Activated T-helper 1 cell treated with anti-CD3 and anti-CD28 coated beads, Interleukin-2, amount 50 U/mL, for 16 hours (primary cell): ENCODE data around the gene YTHDF1.
"Not testable (repeated sequence)": the region's sequence is repeated elsewhere in the genome, so short reads cannot be mapped to it uniquely, and the experiment has no call there.

ENCODE experiments used
- DNase-seq, 2 donors: peaks; one replicate each; pipeline ENCODE4 v3.0.0-alpha.2; 2020; ENCODE audit warnings: low read depth in 1 of 2, low spot score in 1 of 2

Gene YTHDF1

GRCh38 chr20:63216041-63216848 is at the start of gene YTHDF1:
YTHDF1 (minus strand) TSS chr20:63216131; CDS start chr20:63215892, 239 bp downstream.
- peak; percentile 87 to 94 for DNase-seq

- DNase-seq: no peak
Observed at GRCh38 chr20:63264519-63264918, 48.6 kb upstream of the YTHDF1 start.

- no peak for DNase-seq
Observed at GRCh38 chr20:63264000-63264399, 48.1 kb upstream of the YTHDF1 start.

GRCh38 chr20:63262836-63263235 is 46.9 kb upstream of the YTHDF1 start:
- no peak for DNase-seq

- DNase-seq: no peak
Observed at GRCh38 chr20:63261795-63262528, 46.0 kb upstream of the YTHDF1 start.

GRCh38 chr20:63261060-63261794 is 45.3 kb upstream of the YTHDF1 start:
- DNase-seq: no peak

- no peak for DNase-seq
Observed at GRCh38 chr20:63260521-63260920, 44.6 kb upstream of the YTHDF1 start.

GRCh38 chr20:63259734-63260460 is 44.0 kb upstream of the YTHDF1 start:
- no peak for DNase-seq

- DNase-seq: no peak
Observed at GRCh38 chr20:63258781-63259180, 42.9 kb upstream of the YTHDF1 start.

GRCh38 chr20:63257629-63258028 is 41.7 kb upstream of the YTHDF1 start:
- no peak for DNase-seq

GRCh38 chr20:63256954-63257353 is 41.0 kb upstream of the YTHDF1 start:
- DNase-seq: no peak

- DNase-seq: no peak
Observed at GRCh38 chr20:63255931-63256704, 40.2 kb upstream of the YTHDF1 start.

- no peak for DNase-seq
Observed at GRCh38 chr20:63254606-63255384, 38.9 kb upstream of the YTHDF1 start.

GRCh38 chr20:63254232-63254605 is 38.3 kb upstream of the YTHDF1 start, which contains the start of gene NKAIN4:
NKAIN4 (minus strand) TSS chr20:63254463; CDS start chr20:63254450, 13 bp downstream.
- no peak for DNase-seq

GRCh38 chr20:63253438-63254231 is 37.7 kb upstream of the YTHDF1 start:
- no peak for DNase-seq

GRCh38 chr20:63253065-63253437 is 37.1 kb upstream of the YTHDF1 start:
- no peak for DNase-seq

GRCh38 chr20:63252284-63252711 is 36.4 kb upstream of the YTHDF1 start:
- no peak for DNase-seq

GRCh38 chr20:63251350-63251749 is 35.4 kb upstream of the YTHDF1 start:
- not testable (repeated sequence) for DNase-seq

GRCh38 chr20:63249891-63250290 is 34.0 kb upstream of the YTHDF1 start:
- DNase-seq: no peak
